Kidney (tissue), 14 donors: ENCODE data around the gene DNAJC27. TPM values are rescaled to one million over a fixed set of nuclear protein-coding genes. Genes with fewer than 3 reads are reported as not detected.

Experiments
- DNase-seq, 5 donors: peaks; one replicate each; pipeline ENCODE4 v3.0.0-alpha.2; 2013 to 2020
- FAIRE-seq: peaks from 2 replicates; lab custom pipeline; 2012; peaks lifted over from hg19 to GRCh38; lab: Jason Lieb, UNC
- H3K27ac ChIP-seq, 2 donors: one replicate each; pipeline ENCODE4 v1.7.0; 2013; ENCODE audit warnings: low read depth in 2 of 2, low read length in 2 of 2, inconsistent platforms in 1 of 2
- H3K27me3 ChIP-seq: one replicate; pipeline ENCODE4 v1.7.1; 2013; ENCODE audit warnings: low read length, inconsistent platforms; ENCODE audit not compliant: control insufficient read depth, insufficient read depth
- H3K36me3 ChIP-seq, 3 donors: one replicate each; pipeline versions ENCODE4 v1.7.0 to v1.7.1; 2013; ENCODE audit warnings: low read length in 3 of 3, control low read depth in 1 of 3, inconsistent platforms in 1 of 3; ENCODE audit not compliant: insufficient read depth in 3 of 3, control insufficient read depth in 2 of 3
- H3K4me1 ChIP-seq, 3 donors: one replicate each; pipeline versions ENCODE4 v1.7.0 to v1.7.1; 2013; ENCODE audit warnings: low read length in 3 of 3, inconsistent platforms in 1 of 3, low read depth in 1 of 3; ENCODE audit not compliant: control insufficient read depth in 2 of 3, insufficient read depth in 2 of 3
- H3K4me3 ChIP-seq, 3 donors: one replicate each; pipeline versions ENCODE4 v1.7.0 to v1.8.1; 2013; ENCODE audit warnings: low read length in 3 of 3, control low read depth in 1 of 3, inconsistent platforms in 1 of 3
- H3K9ac ChIP-seq, 3 donors: one replicate each; pipeline versions ENCODE4 v1.7.0 to v1.7.1; 2013; ENCODE audit warnings: low read length in 3 of 3, control low read depth in 1 of 3, inconsistent platforms in 1 of 3
- H3K9me3 ChIP-seq, 3 donors: one replicate each; pipeline versions ENCODE4 v1.7.0 to v1.7.1; 2013; ENCODE audit warnings: low read length in 3 of 3, control low read depth in 1 of 3, inconsistent platforms in 1 of 3; ENCODE audit not compliant: control insufficient read depth in 2 of 3, insufficient read depth in 1 of 3
- CTCF ChIP-seq: IDR thresholded peaks from 3 replicates; pipeline ENCODE4 v1.5.1; 2012; ENCODE audit warnings: mild to moderate bottlenecking, moderate library complexity, borderline replicate concordance; ENCODE audit not compliant: insufficient read depth; ENCODE audit errors: extremely low read depth
- intact Hi-C: fragments of 100-400 bp; cut with DNase I; formaldehyde crosslinking; loops from one replicate; pipeline ENCODE4 v1.11.1; 2022
- polyA plus RNA-seq: library from polyadenylated mRNA; stranded (reverse); fragments of 350-450 nt; fragmentation: Illumina TruSeq; extraction: RNeasy Lipid Tissue Mini Kit (QIAGEN cat#74804); gene quantifications from one replicate; pipeline ENCODE4 v1.2.3, GENCODE V29; 2014; ENCODE audit warnings: low read depth, low replicate concordance; ENCODE audit not compliant: insufficient read depth
- total RNA-seq: library from RNA; stranded (reverse); fragmentation: NEBNext Ultra II Directional; extraction: Animal tissue kit (Norgen Biotek cat#: 25700); gene quantifications from one replicate; pipeline ENCODE4 v1.2.1, GENCODE V29; 2021
- donor health status: control.
- donor health status: control.
- donor health status: control.
- donor health status: control.
- donor health status: control.
- donor health status: DM: yes; HTN: yes; CAD: no.
- donor health status: Normal renal cell carcinoma (clear cell type).

Gene DNAJC27
- total and polyA plus RNA-seq, 2 donors from 2014 or later = 3.2 to 11.4 TPM

GRCh38 chr2:24981411-24982136 is 9.8 kb upstream of the DNAJC27 start:
- intact Hi-C loops = no loop called here
- Histone ChIP-seq H3K4me3 (no peak overlapping the region), H3K9me3 (no peaks in the 10 kb centered on the region), H3K9ac (no peak overlapping the region), H3K36me3 (no peaks in the 10 kb centered on the region), H3K4me1 (peaks cover 0 to 4% (median 0%) of the 10 kb centered on the region in 3 donors), H3K27ac (no peak overlapping the region), H3K27me3 (no peaks in the 10 kb centered on the region)
- DNase-seq (no peak), FAIRE-seq (no peak)
- no peak for TF ChIP-seq CTCF

- intact Hi-C loops = loop anchor here (10.0 kb wide), 1 partner anchor 156 kb away; no protein-coding TSS in a partner anchor
- FAIRE-seq = no peak
- no peak for TF ChIP-seq CTCF
- Histone ChIP-seq H3K9ac (no peak overlapping the region), H3K27ac (no peak overlapping the region), H3K27me3 (no peaks in the 10 kb centered on the region), H3K36me3 (no peaks in the 10 kb centered on the region), H3K9me3 (no peaks in the 10 kb centered on the region), H3K4me1 (no peaks in the 10 kb centered on the region), H3K4me3 (no peak overlapping the region)
- no peak for DNase-seq
Measured at GRCh38 chr2:24978661-24979060, 6.9 kb upstream of the DNAJC27 start.

GRCh38 chr2:24977631-24978030 is 5.9 kb upstream of the DNAJC27 start:
- Histone ChIP-seq H3K9ac (no peak overlapping the region), H3K27ac (no peak overlapping the region), H3K27me3 (no peaks in the 10 kb centered on the region), H3K36me3 (no peaks in the 10 kb centered on the region), H3K4me1 (no peaks in the 10 kb centered on the region), H3K4me3 (no peak overlapping the region), H3K9me3 (no peaks in the 10 kb centered on the region)
- no peak for TF ChIP-seq CTCF
- FAIRE-seq = no peak
- no peak for DNase-seq
- intact Hi-C loops = loop anchor here (10.0 kb wide), 1 partner anchor 157 kb away; no protein-coding TSS in a partner anchor

GRCh38 chr2:24973812-24974211 is 2.1 kb upstream of the DNAJC27 start:
- Histone ChIP-seq H3K4me3 (no peak overlapping the region), H3K36me3 (no peaks in the 10 kb centered on the region), H3K9ac (no peak overlapping the region), H3K27me3 (no peaks in the 10 kb centered on the region), H3K9me3 (no peaks in the 10 kb centered on the region), H3K4me1 (no peaks in the 10 kb centered on the region), H3K27ac (no peak overlapping the region)
- DNase-seq = no peak
- TF ChIP-seq CTCF = no peak
- no peak for FAIRE-seq
- intact Hi-C loops = loop anchor here (10.0 kb wide), 1 partner anchor 161 kb away; no protein-coding TSS in a partner anchor
